Panc1 (cell line): ENCODE results near the gene KCNAB1. TPM values are rescaled to one million over a fixed set of nuclear protein-coding genes. Genes with fewer than 3 reads are reported as not detected.
A peak's percentile ranks its signal among the peaks of the same experiment; 100 is the strongest.
"Not testable (repeated sequence)": the region's sequence is repeated elsewhere in the genome, so short reads cannot be mapped to it uniquely, and the experiment has no call there.

Experiments used
- ATAC-seq: fragments of 200-7000 bp; cut with Tn5 transposase; 2 replicates; pipeline ENCODE4 v1.9.1; 2020; ENCODE audit warnings: mild to moderate bottlenecking, moderate library complexity
- BruUV-seq: library from RNA; stranded (reverse); fragments of 400-500 nt; replicated peaks from 2 replicates; lab custom pipeline; 2021; lab: Mats Ljungman, UMichigan
- CTCF ChIA-PET: fragments of 300-600 bp; sonication (Branson Sonifier 250); formaldehyde crosslinking; loops from one replicate; lab custom pipeline; 2022; ENCODE audit warnings: antibody characterized with exemption; lab: Charles Lee
- POLR2A ChIA-PET: fragments of 300-600 bp; sonication (Branson Sonifier 250); formaldehyde crosslinking; loops from one replicate; lab custom pipeline; 2022; ENCODE audit warnings: antibody characterized with exemption; lab: Charles Lee
- DNase-seq: peaks from one replicate; pipeline ENCODE4 v3.0.0-alpha.2; 2010; ENCODE audit warnings: low read depth, low spot score
- H3K27ac ChIP-seq: 2 replicates; pipeline ENCODE4 v1.5.1; 2011; ENCODE audit warnings: mild to moderate bottlenecking, low read length, inconsistent platforms
- H3K27me3 ChIP-seq: fragments of 200-500 bp; sonication (Bioruptor generic); 2 replicates; pipeline ENCODE4 v1.6.0; 2014; ENCODE audit warnings: low read length, inconsistent platforms; ENCODE audit not compliant: control insufficient read depth, insufficient read depth
- H3K36me3 ChIP-seq: fragments of 200-500 bp; sonication (Bioruptor generic); 2 replicates; pipeline ENCODE4 v1.5.1; 2014; ENCODE audit warnings: inconsistent platforms, mild to moderate bottlenecking, low read length, moderate library complexity; ENCODE audit not compliant: control insufficient read depth, insufficient read depth
- H3K4me1 ChIP-seq: 2 replicates; pipeline ENCODE4 v1.5.1; 2011; ENCODE audit warnings: inconsistent platforms, mild to moderate bottlenecking, low read length, moderate library complexity; ENCODE audit not compliant: control insufficient read depth, insufficient read depth
- H3K4me3 ChIP-seq, 2 experiments: 2 replicates each; pipeline ENCODE4 v1.5.1; 2011 to 2012; ENCODE audit warnings: low read depth in 2 of 2, low read length in 2 of 2, mild to moderate bottlenecking in 2 of 2, inconsistent platforms in 1 of 2, moderate library complexity in 1 of 2
- H3K9me3 ChIP-seq: fragments of 200-500 bp; sonication (Bioruptor generic); 2 replicates; pipeline ENCODE4 v1.5.1; 2014; ENCODE audit warnings: low read depth, mild to moderate bottlenecking, inconsistent platforms, low read length, moderate library complexity; ENCODE audit not compliant: control insufficient read depth, insufficient read depth
- POLR2AphosphoS5 ChIP-seq: IDR thresholded peaks from 2 replicates; pipeline ENCODE4 v1.6.1; 2012; ENCODE audit warnings: mild to moderate bottlenecking, low read depth, low read length, moderate library complexity
- SIN3A ChIP-seq: IDR thresholded peaks from 2 replicates; pipeline ENCODE4 v1.6.1; 2012; ENCODE audit warnings: low read depth, mild to moderate bottlenecking, low read length, moderate library complexity, borderline replicate concordance; ENCODE audit not compliant: insufficient read depth
- TCF7L2 ChIP-seq: IDR thresholded peaks from 2 replicates; pipeline ENCODE4 v1.6.1; 2011; ENCODE audit warnings: mild to moderate bottlenecking, low read depth, low read length, inconsistent platforms
- in situ Hi-C: cut with HindIII; loops from 2 replicates; pipeline ENCODE4 v1.10.0; 2016; ENCODE audit warnings: low sequenced_read_pairs, low pct_unique_long_range_greater_than_20kb
- intact Hi-C: fragments of 100-400 bp; cut with micrococcal nuclease; formaldehyde crosslinking; loops from one replicate; pipeline ENCODE4 v1.10.0; 2022; ENCODE audit not compliant: unreplicated experiment
- total RNA-seq: library from RNA; stranded (reverse); gene quantifications from one replicate; pipeline ENCODE4 v1.2.1, GENCODE V29; 2021; ENCODE audit not compliant: unreplicated experiment
- TF ChIP-seq, protein P1 (sequence below), 2 experiments: IDR thresholded peaks; 2 replicates each; pipeline ENCODE4 v1.6.1; 2011 to 2012; ENCODE audit warnings: low read depth in 2 of 2, control low read depth in 1 of 2, low read length in 1 of 2, mild to moderate bottlenecking in 1 of 2, moderate library complexity in 1 of 2; ENCODE audit not compliant: insufficient read depth in 1 of 2
- TF ChIP-seq, protein P2 (sequence below): fragments of 450-650 bp; IDR thresholded peaks from 2 replicates; pipeline ENCODE4 v1.5.1; 2017; ENCODE audit warnings: mild to moderate bottlenecking

Gene KCNAB1
- total RNA-seq, 1 experiment from 2014 or later, result not detected

DNA sequence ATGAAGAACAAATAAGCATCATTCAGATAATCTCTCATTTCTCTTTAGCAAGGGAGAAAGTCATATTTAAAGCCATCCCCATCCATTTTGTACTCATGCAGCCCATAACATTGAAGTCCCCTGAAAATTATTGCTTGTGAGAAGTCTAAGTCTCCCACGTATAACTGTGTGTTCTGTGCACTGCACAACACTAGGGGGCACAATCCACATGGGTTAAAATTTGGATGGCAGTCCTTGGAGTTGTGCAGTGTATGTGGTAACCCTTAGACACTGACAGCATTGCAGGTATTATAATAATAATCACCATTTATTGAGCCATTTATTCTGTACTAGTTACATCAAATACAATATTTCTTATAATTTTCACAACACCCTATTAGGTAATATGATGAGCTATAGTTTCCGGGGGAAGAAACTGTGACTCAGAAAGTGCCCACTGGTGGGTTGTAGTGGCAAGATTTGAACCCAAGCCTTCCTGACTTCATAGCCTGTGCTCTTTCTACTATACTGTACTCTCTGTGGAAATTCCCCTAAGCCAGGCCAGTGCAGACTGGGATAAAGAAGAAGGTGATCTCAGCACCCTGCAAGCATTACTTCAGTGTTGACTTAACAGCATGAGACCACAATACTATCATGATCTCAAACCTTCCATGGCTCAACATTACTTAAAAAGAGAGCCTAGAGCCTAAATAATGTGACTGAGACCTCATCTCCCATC is 15.7 kb downstream of the KCNAB1 start:
- no TSS peak for BruUV-seq
- ATAC-seq (no peak), DNase-seq (no peak)
- in situ Hi-C loops, result no loop called here
- ChIA-PET POLR2A (no interaction called here), CTCF (no interaction called here)
- TF ChIP-seq, protein P1, sequence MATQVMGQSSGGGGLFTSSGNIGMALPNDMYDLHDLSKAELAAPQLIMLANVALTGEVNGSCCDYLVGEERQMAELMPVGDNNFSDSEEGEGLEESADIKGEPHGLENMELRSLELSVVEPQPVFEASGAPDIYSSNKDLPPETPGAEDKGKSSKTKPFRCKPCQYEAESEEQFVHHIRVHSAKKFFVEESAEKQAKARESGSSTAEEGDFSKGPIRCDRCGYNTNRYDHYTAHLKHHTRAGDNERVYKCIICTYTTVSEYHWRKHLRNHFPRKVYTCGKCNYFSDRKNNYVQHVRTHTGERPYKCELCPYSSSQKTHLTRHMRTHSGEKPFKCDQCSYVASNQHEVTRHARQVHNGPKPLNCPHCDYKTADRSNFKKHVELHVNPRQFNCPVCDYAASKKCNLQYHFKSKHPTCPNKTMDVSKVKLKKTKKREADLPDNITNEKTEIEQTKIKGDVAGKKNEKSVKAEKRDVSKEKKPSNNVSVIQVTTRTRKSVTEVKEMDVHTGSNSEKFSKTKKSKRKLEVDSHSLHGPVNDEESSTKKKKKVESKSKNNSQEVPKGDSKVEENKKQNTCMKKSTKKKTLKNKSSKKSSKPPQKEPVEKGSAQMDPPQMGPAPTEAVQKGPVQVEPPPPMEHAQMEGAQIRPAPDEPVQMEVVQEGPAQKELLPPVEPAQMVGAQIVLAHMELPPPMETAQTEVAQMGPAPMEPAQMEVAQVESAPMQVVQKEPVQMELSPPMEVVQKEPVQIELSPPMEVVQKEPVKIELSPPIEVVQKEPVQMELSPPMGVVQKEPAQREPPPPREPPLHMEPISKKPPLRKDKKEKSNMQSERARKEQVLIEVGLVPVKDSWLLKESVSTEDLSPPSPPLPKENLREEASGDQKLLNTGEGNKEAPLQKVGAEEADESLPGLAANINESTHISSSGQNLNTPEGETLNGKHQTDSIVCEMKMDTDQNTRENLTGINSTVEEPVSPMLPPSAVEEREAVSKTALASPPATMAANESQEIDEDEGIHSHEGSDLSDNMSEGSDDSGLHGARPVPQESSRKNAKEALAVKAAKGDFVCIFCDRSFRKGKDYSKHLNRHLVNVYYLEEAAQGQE (IDR thresholded peaks at IDR 0.05; ENCODE audit: insufficient read depth in 1 of 2, low read depth in 2 of 2, low read length in 1 of 2), result no peak
- TF ChIP-seq, protein P2, sequence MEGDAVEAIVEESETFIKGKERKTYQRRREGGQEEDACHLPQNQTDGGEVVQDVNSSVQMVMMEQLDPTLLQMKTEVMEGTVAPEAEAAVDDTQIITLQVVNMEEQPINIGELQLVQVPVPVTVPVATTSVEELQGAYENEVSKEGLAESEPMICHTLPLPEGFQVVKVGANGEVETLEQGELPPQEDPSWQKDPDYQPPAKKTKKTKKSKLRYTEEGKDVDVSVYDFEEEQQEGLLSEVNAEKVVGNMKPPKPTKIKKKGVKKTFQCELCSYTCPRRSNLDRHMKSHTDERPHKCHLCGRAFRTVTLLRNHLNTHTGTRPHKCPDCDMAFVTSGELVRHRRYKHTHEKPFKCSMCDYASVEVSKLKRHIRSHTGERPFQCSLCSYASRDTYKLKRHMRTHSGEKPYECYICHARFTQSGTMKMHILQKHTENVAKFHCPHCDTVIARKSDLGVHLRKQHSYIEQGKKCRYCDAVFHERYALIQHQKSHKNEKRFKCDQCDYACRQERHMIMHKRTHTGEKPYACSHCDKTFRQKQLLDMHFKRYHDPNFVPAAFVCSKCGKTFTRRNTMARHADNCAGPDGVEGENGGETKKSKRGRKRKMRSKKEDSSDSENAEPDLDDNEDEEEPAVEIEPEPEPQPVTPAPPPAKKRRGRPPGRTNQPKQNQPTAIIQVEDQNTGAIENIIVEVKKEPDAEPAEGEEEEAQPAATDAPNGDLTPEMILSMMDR, result peak; percentile 51
- H3K9me3 ChIP-seq, result no peaks in the 10 kb centered on the region
- no peak overlapping the region for H3K4me3 ChIP-seq
- no peak overlapping the region for H3K27ac ChIP-seq
- H3K36me3 ChIP-seq, result no peaks in the 10 kb centered on the region
- intact Hi-C loops, result no loop called here
- H3K4me1 ChIP-seq, result no peaks in the 10 kb centered on the region
- H3K27me3 ChIP-seq, result peaks cover 8% of the 10 kb centered on the region; the same call in 1 of the 2 replicates

DNA sequence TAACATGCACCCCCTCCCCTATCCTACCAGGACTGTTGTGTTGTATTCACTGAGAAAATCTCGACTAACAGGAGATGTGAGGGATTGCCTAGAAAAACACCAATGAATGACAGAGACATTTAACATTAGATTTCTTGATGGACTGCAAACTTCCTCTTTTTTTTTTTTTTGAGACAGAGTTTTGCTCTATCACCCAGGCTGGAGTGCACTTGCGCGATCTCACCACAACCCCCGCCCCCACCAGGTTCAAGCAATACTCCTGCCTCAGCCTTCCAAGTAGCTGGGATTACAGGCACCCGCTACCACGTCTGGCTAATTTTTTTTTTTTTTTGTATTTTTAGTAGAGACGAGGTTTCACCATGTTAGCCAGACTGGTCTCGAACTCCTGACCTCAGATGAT is 17.0 kb downstream of the KCNAB1 start:
- H3K4me3 ChIP-seq, in situ Hi-C loops, BruUV-seq, CTCF ChIA-PET, POLR2A ChIA-PET, ATAC-seq, intact Hi-C loops, H3K27ac ChIP-seq, H3K36me3 ChIP-seq, DNase-seq, H3K4me1 ChIP-seq, H3K9me3 ChIP-seq: not testable (repeated sequence)
- H3K27me3 ChIP-seq, result peaks cover 11% of the 10 kb centered on the region; the same call in 1 of the 2 replicates

DNA sequence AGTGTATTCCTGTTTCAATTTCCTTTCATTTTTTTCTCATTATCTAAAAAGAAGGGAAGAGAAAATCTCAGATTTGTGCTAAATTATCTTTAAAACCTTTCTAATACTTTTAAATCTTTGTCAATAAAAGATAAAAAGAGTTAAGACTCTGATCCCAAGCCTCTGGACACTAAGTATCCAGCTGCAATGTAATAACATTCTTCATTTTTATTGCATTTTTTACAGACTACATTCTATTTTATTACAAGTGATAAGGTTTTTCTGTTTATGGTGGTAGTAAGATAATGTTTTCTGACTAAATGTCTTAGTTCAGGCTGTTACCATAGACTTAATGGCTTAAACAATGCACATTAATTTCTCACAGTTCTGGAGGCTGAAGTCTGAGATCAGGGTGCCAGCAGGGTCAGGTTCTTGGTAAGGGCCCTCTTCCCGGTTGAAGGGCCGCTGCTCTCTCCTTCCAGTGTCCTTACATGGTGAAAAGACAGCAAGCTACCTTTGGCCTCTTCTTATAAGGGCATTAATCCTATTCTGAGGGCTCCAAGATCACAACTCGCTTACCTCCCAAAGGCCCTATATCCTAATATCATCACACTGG is 19.7 kb downstream of the KCNAB1 start:
- no peak for DNase-seq
- Histone ChIP-seq H3K4me1 (no peaks in the 10 kb centered on the region), H3K27me3 (peaks cover 27% of the 10 kb centered on the region), H3K4me3 (no peak overlapping the region), H3K27ac (no peak overlapping the region), H3K9me3 (no peaks in the 10 kb centered on the region), H3K36me3 (no peaks in the 10 kb centered on the region)
- ChIA-PET CTCF (no interaction called here), POLR2A (no interaction called here)
- no TSS peak for BruUV-seq
- intact Hi-C loops (no loop called here), in situ Hi-C loops (no loop called here)
- TF ChIP-seq, protein P1 (IDR thresholded peaks at IDR 0.05; ENCODE audit: insufficient read depth in 1 of 2, low read depth in 2 of 2, low read length in 1 of 2), result no peak
- TF ChIP-seq, protein P2, result no peak
- TF ChIP-seq SIN3A (no peak), POLR2AphosphoS5 (no peak), TCF7L2 (no peak)
- no peak for ATAC-seq
